Measurements from ENCODE around the gene CHTOP. TPM values are rescaled to one million over a fixed set of nuclear protein-coding genes. Genes with fewer than 3 reads are reported as not detected.

The CHTOP gene
- total and polyA plus RNA-seq, 2 of the 8 experiments (the other 6 are each of a cell fraction or from before 2014, with no cell fraction given), result 84.6 to 104 TPM

DNA sequence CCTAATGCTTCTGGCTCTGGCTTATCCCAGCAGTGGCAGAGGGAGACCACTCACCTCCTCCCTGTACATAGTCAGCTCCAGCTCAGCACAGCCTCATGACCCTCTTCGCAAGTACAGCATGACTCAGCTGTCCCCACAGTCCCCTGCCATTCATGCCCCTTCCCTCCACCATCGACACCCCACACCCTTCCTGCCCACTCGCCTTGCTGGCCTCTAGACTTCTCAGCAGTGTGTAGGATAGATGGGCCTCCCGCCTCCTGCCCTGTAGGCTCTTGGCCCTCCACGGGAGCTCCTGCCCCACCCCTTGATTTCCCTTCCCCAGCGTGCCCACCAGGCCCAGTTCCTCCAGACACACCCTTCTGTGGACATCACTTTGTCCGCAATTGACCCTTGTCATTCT, 54.4 kb downstream of the CHTOP start (continued):
- TF ChIP-seq HDAC6 (IDR thresholded peaks at IDR 0.05; ENCODE audit: low read depth, low read length) (no peak), SP1 (IDR thresholded peaks at IDR 0.05; ENCODE audit: low read depth, low read length) (no peak), CHD1 (IDR thresholded peaks at IDR 0.05; ENCODE audit: low read depth, low read length) (no peak), RFX5 (IDR thresholded peaks at IDR 0.05; ENCODE audit: borderline replicate concordance, low read depth, low read length) (no peak), SIN3A (conservative IDR thresholded peaks at IDR 0.05 in 1 of 2, IDR thresholded peaks at IDR 0.05 in 1 of 2; ENCODE audit: low read depth in 1 of 2, low read length in 2 of 2) (no peak), JUN (IDR thresholded peaks at IDR 0.05; ENCODE audit: low read depth, low read length) (no peak)
- TF ChIP-seq, protein P1, sequence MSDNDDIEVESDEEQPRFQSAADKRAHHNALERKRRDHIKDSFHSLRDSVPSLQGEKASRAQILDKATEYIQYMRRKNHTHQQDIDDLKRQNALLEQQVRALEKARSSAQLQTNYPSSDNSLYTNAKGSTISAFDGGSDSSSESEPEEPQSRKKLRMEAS (IDR thresholded peaks at IDR 0.05), result no peak
